HepG2 (cell line): Measurements from ENCODE around the gene DHRS12. TPM values are rescaled to one million over a fixed set of nuclear protein-coding genes. Genes with fewer than 3 reads are reported as not detected.
A peak's percentile ranks its signal among the peaks of the same experiment; 100 is the strongest.

Experiments used
- ARID5B ChIP-seq: IDR thresholded peaks from 2 replicates; pipeline ENCODE4 v1.4.0; 2020; ENCODE audit warnings: mild to moderate bottlenecking, missing genetic modification reagents
- DDIT3 ChIP-seq: sonication (generic); formaldehyde crosslinking; IDR thresholded peaks from 2 replicates; pipeline ENCODE4 v1.4.0; 2020; ENCODE audit warnings: mild to moderate bottlenecking, missing genetic modification reagents
- ELF3 ChIP-seq: IDR thresholded peaks from 2 replicates; pipeline ENCODE4 v1.6.1; 2016; ENCODE audit warnings: missing genetic modification reagents, missing compliant biosample characterization
- TBX2 ChIP-seq: sonication (generic); formaldehyde crosslinking; IDR thresholded peaks from 2 replicates; pipeline ENCODE4 v1.5.0; 2020; ENCODE audit warnings: missing genetic modification reagents, mild to moderate bottlenecking, borderline replicate concordance
- XBP1 ChIP-seq: sonication (generic); formaldehyde crosslinking; IDR thresholded peaks from 2 replicates; pipeline ENCODE4 v1.5.0; 2020; ENCODE audit warnings: missing genetic modification reagents
- ZNF44 ChIP-seq: sonication (generic); formaldehyde crosslinking; IDR thresholded peaks from 2 replicates; pipeline ENCODE4 v1.5.1; 2020; ENCODE audit warnings: mild to moderate bottlenecking, missing genetic modification reagents
- polyA plus RNA-seq, 8 experiments: library from polyadenylated mRNA; depleted of rRNA in 3 of 8; stranded (reverse) in 7 of 8; unstranded in 1 of 8; fragments of >200 nt; fragmentation: Illumina TruSeq in 4 of 8; extraction: Trizol in 4 of 8; gene quantifications; 2 replicates each; pipeline versions ENCODE4 v1.2.1 to v1.2.3, GENCODE V29; 2011 to 2016; ENCODE audit warnings: low read depth in 4 of 8, missing spikeins in 1 of 8, mixed read lengths in 1 of 8; ENCODE audit not compliant: insufficient read depth in 1 of 8
- total RNA-seq, 5 experiments: library from RNA; depleted of rRNA; stranded (reverse); fragments of >200 nt; fragmentation: Illumina TruSeq; extraction: Trizol; gene quantifications; 2 replicates each; pipeline ENCODE4 v1.2.3, GENCODE V29; 2016; ENCODE audit warnings: low read depth in 1 of 5
- TF ChIP-seq, protein P1 (sequence below), 2 experiments: fragments of 450-650 bp in 1 of 2; sonication (generic) in 1 of 2; formaldehyde crosslinking in 1 of 2; IDR thresholded peaks; 2 replicates each; pipeline versions ENCODE4 v1.6.1 to v1.8.0; 2016 to 2022; ENCODE audit warnings: antibody characterized with exemption in 1 of 2, mild to moderate bottlenecking in 1 of 2, missing genetic modification reagents in 1 of 2
- TF ChIP-seq, protein P2 (sequence below): sonication (generic); formaldehyde crosslinking; IDR thresholded peaks from 2 replicates; pipeline ENCODE4 v1.4.0; 2020; ENCODE audit warnings: mild to moderate bottlenecking, missing genetic modification reagents, borderline replicate concordance

DHRS12 gene
- total and polyA plus RNA-seq, 2 of the 13 experiments (the other 11 are each of a cell fraction or from before 2014, with no cell fraction given), result 7.2 to 8.4 TPM

DNA sequence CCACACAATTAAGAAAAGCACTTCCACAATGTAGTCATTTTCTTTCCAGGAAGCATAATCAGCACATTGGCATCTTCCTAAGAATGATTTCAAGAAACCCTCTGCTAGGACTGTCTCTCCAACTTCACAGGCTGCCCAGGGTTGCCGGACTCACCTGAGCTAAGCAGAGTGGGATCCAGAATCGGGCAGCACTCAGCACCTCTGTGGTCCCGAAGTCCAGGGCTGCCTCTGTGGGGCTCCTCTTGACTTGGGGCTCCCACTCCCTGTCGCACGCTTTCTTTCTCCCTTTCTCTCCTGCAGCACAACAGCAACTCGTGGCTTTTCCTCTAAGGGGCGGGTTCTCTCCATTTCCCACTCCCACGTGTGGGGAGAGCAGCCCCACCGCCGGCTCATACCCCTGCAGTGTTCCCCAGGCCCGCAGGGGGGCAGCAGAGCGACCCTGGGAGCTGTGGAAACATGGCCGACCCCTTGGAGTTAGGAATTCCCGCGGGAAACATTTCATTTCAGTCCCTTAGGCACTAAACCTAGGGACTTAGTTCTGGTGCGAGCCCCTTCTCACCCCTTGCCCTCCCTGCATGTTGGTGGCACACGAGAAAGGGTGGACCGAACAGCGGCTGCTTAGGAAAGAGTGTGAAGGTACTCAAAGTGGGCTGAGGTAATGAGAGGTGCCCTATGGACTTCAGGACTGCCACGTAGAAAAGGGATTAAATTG lies 41.1 kb upstream of the DHRS12 start, which contains the start of gene TMEM272 (continued):
- TF ChIP-seq, protein P1, sequence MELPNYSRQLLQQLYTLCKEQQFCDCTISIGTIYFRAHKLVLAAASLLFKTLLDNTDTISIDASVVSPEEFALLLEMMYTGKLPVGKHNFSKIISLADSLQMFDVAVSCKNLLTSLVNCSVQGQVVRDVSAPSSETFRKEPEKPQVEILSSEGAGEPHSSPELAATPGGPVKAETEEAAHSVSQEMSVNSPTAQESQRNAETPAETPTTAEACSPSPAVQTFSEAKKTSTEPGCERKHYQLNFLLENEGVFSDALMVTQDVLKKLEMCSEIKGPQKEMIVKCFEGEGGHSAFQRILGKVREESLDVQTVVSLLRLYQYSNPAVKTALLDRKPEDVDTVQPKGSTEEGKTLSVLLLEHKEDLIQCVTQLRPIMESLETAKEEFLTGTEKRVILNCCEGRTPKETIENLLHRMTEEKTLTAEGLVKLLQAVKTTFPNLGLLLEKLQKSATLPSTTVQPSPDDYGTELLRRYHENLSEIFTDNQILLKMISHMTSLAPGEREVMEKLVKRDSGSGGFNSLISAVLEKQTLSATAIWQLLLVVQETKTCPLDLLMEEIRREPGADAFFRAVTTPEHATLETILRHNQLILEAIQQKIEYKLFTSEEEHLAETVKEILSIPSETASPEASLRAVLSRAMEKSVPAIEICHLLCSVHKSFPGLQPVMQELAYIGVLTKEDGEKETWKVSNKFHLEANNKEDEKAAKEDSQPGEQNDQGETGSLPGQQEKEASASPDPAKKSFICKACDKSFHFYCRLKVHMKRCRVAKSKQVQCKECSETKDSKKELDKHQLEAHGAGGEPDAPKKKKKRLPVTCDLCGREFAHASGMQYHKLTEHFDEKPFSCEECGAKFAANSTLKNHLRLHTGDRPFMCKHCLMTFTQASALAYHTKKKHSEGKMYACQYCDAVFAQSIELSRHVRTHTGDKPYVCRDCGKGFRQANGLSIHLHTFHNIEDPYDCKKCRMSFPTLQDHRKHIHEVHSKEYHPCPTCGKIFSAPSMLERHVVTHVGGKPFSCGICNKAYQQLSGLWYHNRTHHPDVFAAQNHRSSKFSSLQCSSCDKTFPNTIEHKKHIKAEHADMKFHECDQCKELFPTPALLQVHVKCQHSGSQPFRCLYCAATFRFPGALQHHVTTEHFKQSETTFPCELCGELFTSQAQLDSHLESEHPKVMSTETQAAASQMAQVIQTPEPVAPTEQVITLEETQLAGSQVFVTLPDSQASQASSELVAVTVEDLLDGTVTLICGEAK (IDR thresholded peaks at IDR 0.05), result no peak
- TF ChIP-seq, protein P1 (CRISPR knock-in tag; IDR thresholded peaks at IDR 0.05), result no peak
- TF ChIP-seq XBP1 (CRISPR knock-in tag) (no peak), DDIT3 (CRISPR knock-in tag) (no peak), ZNF44 (CRISPR knock-in tag) (no peak), ELF3 (CRISPR knock-in tag) (no peak), ARID5B (peak; percentile 36; the same call in 1 of the 2 replicates), TBX2 (CRISPR knock-in tag) (0 out of 2 replicates have a peak, but pooled peaks have one; percentile 36)
- TF ChIP-seq, protein P2, sequence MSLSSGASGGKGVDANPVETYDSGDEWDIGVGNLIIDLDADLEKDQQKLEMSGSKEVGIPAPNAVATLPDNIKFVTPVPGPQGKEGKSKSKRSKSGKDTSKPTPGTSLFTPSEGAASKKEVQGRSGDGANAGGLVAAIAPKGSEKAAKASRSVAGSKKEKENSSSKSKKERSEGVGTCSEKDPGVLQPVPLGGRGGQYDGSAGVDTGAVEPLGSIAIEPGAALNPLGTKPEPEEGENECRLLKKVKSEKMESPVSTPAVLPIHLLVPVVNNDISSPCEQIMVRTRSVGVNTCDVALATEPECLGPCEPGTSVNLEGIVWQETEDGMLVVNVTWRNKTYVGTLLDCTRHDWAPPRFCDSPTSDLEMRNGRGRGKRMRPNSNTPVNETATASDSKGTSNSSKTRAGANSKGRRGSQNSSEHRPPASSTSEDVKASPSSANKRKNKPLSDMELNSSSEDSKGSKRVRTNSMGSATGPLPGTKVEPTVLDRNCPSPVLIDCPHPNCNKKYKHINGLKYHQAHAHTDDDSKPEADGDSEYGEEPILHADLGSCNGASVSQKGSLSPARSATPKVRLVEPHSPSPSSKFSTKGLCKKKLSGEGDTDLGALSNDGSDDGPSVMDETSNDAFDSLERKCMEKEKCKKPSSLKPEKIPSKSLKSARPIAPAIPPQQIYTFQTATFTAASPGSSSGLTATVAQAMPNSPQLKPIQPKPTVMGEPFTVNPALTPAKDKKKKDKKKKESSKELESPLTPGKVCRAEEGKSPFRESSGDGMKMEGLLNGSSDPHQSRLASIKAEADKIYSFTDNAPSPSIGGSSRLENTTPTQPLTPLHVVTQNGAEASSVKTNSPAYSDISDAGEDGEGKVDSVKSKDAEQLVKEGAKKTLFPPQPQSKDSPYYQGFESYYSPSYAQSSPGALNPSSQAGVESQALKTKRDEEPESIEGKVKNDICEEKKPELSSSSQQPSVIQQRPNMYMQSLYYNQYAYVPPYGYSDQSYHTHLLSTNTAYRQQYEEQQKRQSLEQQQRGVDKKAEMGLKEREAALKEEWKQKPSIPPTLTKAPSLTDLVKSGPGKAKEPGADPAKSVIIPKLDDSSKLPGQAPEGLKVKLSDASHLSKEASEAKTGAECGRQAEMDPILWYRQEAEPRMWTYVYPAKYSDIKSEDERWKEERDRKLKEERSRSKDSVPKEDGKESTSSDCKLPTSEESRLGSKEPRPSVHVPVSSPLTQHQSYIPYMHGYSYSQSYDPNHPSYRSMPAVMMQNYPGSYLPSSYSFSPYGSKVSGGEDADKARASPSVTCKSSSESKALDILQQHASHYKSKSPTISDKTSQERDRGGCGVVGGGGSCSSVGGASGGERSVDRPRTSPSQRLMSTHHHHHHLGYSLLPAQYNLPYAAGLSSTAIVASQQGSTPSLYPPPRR (CRISPR knock-in tag), result no peak
